ENCODE data around the gene PRG2.

DNA sequence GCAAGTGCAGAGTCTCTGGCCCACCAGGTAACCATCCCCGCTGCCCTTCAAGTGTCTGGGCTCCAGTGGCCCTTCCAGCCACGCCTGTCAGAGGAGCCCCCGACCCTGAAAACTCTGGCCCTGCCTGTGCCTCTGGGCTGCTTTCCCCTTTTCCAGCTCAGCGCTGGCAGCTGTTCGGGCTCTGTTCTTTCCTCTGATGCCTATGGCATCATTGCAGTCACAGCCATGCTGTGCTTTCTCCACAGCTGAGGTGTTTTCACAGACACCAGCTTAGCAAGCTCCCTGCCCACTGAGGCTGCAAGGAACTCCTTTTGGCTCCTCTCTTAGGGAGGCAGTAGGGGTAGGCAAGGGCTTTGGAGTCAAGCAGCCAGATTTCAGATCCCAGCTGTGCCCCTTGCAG, 31.1 kb downstream of the PRG2 start:
- TF ChIP-seq, protein P1, sequence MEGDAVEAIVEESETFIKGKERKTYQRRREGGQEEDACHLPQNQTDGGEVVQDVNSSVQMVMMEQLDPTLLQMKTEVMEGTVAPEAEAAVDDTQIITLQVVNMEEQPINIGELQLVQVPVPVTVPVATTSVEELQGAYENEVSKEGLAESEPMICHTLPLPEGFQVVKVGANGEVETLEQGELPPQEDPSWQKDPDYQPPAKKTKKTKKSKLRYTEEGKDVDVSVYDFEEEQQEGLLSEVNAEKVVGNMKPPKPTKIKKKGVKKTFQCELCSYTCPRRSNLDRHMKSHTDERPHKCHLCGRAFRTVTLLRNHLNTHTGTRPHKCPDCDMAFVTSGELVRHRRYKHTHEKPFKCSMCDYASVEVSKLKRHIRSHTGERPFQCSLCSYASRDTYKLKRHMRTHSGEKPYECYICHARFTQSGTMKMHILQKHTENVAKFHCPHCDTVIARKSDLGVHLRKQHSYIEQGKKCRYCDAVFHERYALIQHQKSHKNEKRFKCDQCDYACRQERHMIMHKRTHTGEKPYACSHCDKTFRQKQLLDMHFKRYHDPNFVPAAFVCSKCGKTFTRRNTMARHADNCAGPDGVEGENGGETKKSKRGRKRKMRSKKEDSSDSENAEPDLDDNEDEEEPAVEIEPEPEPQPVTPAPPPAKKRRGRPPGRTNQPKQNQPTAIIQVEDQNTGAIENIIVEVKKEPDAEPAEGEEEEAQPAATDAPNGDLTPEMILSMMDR (IDR thresholded peaks at IDR 0.05; ENCODE audit: insufficient read depth, low read length, poor library complexity, severe bottlenecking) = no peak
- no peak for TF ChIP-seq EZH2phosphoT487 (conservative IDR thresholded peaks at IDR 0.05; ENCODE audit: low read length)
